Measurements from ENCODE around the gene TSPAN2.
A peak's percentile ranks its signal among the peaks of the same experiment; 100 is the strongest.

Gene TSPAN2

GRCh38 chr1:115073298-115074087 lies 15.8 kb downstream of the TSPAN2 start:
- DNase-seq: no peak

DNA sequence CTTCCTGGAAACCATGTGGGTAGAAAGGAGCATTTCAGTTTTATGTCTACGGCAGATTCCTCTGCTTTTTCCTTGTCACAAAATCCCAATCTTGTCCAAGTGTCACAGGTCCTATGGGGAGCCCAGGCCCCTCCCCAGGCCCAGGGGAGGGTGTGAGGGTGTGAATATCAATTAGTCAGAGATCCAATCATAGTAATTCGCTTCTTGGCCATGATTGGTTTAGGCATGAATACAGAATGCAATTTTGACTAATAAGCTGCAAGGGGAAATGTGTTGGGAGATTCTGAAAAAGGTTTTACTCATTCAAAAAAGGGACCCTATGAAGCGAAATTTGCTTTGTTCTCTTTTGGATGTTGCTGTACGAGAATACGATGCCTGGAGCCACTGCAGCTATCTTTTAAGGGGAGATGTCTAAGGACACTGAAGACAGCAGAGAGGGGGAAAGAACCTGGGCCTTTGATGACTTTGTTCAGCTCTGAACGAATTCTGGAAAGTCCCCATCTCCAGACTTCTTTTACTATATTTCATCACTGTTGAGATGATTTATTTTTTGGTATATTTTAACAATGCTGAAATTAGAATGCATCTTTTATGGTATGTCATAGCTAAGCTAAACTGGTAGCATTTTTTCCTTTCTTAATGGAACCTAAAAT lies 18.2 kb downstream of the TSPAN2 start:
- no peak for DNase-seq

DNA sequence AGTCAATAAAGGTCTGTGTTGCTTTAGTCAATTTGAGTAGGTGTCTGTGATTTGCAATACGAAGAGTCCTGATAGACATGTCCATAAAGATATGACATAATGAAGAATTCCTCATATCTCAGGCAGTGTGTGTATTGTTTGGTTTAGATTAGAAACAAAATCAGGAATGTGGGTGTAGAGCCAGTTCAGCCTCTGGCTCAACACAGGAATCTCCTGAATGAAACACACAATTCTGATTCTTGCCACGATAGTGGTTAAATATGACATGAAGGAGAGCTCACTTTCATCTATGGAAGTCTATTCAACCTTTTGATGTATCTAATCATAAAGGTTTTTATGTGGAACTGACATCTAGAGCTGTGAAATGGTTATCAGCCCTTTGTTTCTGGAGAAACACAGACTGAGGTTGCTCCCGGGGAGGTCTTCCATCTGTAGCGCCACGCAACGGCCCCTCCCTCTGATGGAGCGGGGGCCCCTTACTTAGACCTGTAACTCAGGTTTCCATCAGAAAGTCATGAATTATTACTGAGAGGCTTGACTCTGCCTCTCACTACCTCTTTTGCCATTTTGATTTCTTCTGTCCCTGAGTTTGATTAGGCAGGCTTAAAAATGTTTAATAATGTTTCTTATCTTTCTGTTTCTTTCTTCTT lies 19.5 kb downstream of the TSPAN2 start:
- DNase-seq: no peak

GRCh38 chr1:115068826-115069585 lies 20.3 kb downstream of the TSPAN2 start:
- DNase-seq: no peak

DNA sequence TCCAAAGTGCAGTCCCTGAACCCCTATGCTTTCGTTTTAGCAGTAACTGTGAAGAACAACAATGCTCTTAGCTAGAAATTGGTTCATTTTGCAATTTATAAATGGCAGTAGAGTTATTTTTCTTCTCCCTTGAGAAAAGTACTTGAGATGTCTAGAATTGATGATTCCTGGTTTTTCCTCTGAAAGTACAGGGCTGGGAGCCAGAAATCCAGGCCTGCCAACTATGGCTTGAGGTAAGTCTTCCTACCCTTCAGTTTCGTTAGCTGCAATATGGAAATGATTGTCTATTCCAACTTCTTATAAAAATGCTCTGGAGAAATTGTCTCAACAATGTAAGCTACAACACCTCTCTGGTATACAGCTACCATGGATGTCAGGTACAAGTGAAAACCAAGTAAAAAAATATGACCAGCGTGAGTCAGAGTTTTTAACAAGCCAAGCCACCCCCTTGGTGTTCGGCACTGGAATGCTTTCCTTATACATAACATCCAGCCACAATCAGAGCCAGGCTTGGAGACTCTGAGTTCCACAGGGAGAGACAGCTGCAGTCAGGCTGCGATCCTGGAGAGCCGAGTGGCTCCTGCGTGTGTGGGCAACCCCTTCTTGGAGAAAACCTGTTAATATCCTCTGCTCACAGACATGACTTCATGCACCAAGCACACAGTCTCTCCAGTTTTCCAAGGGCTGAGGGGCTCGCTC lies 22.0 kb downstream of the TSPAN2 start:
- DNase-seq: no peak

DNA sequence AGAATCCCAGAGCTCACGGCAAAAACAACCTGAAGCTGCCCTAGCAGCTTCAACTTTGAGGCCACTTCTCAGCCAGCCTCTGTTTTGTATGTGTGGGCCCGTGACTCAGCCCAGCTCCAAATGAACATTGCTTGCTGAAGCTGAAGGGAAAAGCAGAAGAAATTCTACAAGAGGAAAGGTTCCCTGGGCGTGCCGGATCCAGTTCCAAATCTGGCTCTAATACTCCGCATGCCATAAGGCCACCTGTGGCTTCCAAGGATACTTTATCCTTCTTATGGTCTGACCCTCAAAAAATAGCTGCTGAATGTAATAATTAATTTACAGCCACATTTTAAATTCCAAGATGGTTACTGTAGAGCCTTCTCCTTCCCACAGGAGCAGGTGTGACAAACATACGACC lies 24.3 kb downstream of the TSPAN2 start:
- DNase-seq: no peak

GRCh38 chr1:115064461-115064860 lies 24.8 kb downstream of the TSPAN2 start:
- DNase-seq: no peak

DNA sequence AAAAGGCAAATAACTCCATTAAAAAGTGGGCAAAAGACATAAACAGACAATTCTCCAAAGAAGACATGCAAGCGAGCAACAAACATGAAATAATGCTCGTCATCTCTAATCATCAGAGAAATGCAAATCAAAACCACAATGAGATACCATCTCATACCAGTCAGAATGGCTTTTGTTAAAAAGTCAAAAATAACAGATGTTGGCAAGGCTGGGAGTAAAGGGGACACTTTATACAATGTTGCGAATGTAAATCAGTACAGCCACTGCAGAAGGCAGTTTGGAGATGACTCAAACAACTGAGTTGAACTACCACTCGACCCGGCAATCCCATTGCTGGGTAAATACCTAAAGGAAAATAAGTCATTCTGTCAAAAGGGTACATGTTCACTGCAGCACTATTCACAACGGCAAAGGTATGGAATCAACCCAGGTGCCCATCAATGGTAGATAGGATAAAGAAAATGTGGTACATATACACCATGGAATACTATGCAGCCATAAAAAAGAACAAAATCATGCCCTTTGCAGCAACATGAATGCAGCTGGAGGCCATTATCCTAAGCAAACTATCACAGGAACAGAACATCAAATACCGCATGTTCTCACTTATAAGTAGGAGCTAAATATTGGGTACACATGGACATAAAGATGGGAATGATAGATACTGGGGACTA lies 25.9 kb downstream of the TSPAN2 start:
- DNase-seq: no peak

DNA sequence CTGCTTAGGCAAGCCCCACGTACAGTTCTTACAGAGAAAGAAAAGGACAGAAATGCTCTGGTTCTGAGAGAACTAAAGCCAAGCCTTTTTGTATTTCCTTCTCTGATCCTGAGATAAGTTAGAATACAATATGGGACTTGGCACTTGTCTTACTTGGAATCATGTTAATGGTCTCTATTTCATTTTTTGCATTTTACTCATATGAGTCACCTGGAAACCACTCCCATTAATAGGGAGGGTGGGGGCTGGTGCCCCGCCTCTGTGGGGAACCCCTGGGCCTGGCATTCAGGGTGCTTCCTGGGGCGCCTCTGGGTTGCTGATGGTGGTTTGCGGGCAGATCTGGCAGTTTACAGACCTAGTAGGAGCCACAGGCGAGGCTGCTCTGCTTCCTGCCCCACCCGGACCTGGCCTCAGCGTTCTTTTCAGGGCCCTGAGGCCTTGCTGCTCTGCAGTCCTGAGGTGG lies 26.7 kb downstream of the TSPAN2 start:
- peak; percentile 87 to 89 for DNase-seq

DNA sequence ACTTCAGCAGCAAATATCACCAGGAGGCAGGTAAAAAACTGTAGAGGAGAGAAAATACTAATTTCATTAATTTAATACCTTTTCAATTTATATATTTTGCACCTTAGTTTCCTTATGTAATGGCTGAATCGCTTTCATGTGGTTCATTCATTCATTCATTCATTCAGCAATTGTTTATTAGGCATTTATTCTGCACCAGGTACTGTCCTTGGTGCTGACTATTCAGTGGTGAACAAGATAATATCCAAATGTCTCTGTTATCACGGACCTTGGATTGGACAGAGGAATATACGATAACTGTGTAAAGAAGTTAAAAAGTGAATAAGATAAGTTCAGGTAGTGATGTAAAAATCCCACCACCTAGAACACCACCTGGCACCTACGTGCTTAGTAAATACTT lies 28.8 kb downstream of the TSPAN2 start:
- DNase-seq: no peak

GRCh38 chr1:115059316-115059715 lies 30.0 kb downstream of the TSPAN2 start:
- DNase-seq: no peak

- DNase-seq: no peak
Measured at GRCh38 chr1:115057661-115058254, 31.5 kb downstream of the TSPAN2 start.

- no peak for DNase-seq
Measured at GRCh38 chr1:115056395-115056798, 32.9 kb downstream of the TSPAN2 start.

GRCh38 chr1:115052454-115053083 lies 36.7 kb downstream of the TSPAN2 start:
- DNase-seq: peak; percentile 53 to 54

GRCh38 chr1:115051850-115052249 lies 37.5 kb downstream of the TSPAN2 start:
- no peak for DNase-seq

DNA sequence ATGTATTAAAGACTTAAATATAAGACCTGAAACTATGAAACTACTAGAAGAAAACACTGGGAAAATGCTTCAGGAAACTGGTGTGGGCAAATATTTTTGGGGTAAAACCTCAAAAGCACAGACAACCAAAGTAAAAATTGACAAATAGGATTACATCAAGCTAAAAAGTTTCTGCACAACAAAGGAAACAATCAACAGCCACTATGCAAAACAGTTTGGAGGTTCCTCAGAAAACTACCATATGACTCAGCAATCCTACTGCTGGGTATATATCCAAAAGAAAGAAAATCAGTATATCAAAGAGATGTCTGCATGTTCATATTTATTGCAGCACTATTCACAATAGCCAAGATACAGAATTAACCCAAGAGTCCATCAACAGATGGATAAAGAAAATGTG lies 42.6 kb downstream of the TSPAN2 start:
- no peak for DNase-seq

DNA sequence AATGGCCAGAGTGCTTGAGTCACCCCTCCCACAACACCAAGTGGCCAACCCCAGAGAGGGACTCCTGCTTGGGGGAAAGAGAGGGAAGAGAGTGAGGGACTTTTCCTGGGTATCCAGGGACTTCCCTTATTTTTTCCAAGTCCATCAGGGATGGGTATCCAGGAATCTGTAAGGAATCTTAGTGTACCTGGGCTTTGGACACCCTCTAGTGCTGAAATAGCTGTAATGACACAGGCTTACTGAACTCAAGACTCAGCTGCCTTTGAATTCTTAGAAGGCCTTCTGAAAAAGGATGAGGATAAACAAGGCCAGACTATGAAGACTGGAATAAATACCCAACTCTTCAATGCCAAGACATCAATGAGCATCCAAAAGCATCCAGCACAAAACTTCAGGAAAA lies 47.6 kb downstream of the TSPAN2 start:
- no peak for DNase-seq

- DNase-seq: no peak
Measured at GRCh38 chr1:115040501-115040900, 48.8 kb downstream of the TSPAN2 start.

- no peak for DNase-seq
Measured at GRCh38 chr1:115036814-115037507, 52.3 kb downstream of the TSPAN2 start.

DNA sequence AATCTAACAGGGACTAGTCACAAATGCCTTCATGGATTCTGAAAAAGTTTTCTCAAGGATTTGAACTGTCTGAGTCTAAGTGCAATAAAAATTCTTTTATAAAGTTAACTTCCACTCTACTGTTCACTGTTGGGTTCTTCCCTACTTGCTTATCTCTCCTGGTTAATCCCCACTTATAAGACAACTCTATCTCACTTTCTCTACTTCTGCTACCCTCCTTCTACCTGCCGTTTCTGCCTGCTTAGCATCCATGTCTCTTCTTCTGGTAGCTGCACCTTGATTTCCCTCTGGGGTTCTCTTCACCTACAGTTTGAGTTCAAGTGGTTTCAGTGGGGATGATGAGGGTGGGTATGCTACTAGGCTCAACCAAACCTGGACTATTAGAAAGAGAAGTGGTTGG lies 53.7 kb downstream of the TSPAN2 start:
- DNase-seq: no peak

Measured in activated CD4-positive, alpha-beta T cell treated with anti-CD3 and anti-CD28 coated beads, Interleukin-2, amount 50 U/mL, for 4 hours (primary cell).